GM12865 (cell line): ENCODE results near the gene GARRE1.
"Not testable (repeated sequence)": the region's sequence is repeated elsewhere in the genome, so short reads cannot be mapped to it uniquely, and the experiment has no call there.

Experiments used
- DNase-seq: peaks from one replicate; pipeline ENCODE4 v3.0.0; 2010; ENCODE audit warnings: low read depth
- H3K4me3 ChIP-seq: 2 replicates; pipeline ENCODE4 v1.5.1; 2011; ENCODE audit warnings: mild to moderate bottlenecking, low read depth, low read length, control low read depth
- CTCF ChIP-seq: IDR thresholded peaks from 2 replicates; pipeline ENCODE4 v1.5.1; 2011; ENCODE audit warnings: low read length, control low read depth, low read depth, inconsistent platforms; ENCODE audit not compliant: insufficient read depth; ENCODE audit errors: missing control alignments

The GARRE1 gene

GRCh38 chr19:34275705-34276104 is 21.4 kb downstream of the GARRE1 start:
- DNase-seq: no peak
- no peak overlapping the region for H3K4me3 ChIP-seq
- TF ChIP-seq CTCF: no peak

- no peak for TF ChIP-seq CTCF
- DNase-seq: no peak
- H3K4me3 ChIP-seq: no peak overlapping the region
Observed at GRCh38 chr19:34276614-34277013, 22.3 kb downstream of the GARRE1 start.

- TF ChIP-seq CTCF: no peak
- no peak for DNase-seq
- no peak overlapping the region for H3K4me3 ChIP-seq
Observed at GRCh38 chr19:34277244-34277643, 22.9 kb downstream of the GARRE1 start.

- no peak overlapping the region for H3K4me3 ChIP-seq
- no peak for TF ChIP-seq CTCF
- no peak for DNase-seq
Observed at GRCh38 chr19:34278783-34279182, 24.4 kb downstream of the GARRE1 start.

- H3K4me3 ChIP-seq, DNase-seq: not testable (repeated sequence)
Observed at GRCh38 chr19:34281444-34281843, 27.1 kb downstream of the GARRE1 start.

GRCh38 chr19:34282611-34283519 is 28.5 kb downstream of the GARRE1 start:
- no peak overlapping the region for H3K4me3 ChIP-seq
- no peak for DNase-seq
- no peak for TF ChIP-seq CTCF

GRCh38 chr19:34284505-34284904 is 30.2 kb downstream of the GARRE1 start:
- no peak for DNase-seq
- no peak for TF ChIP-seq CTCF
- no peak overlapping the region for H3K4me3 ChIP-seq
